NB4 (cell line): ENCODE measurements around the gene REELD1.

Experiments used
- DNase-seq: peaks from one replicate; pipeline ENCODE4 v3.0.0; 2010; ENCODE audit warnings: low read depth
- H3K4me3 ChIP-seq: one replicate; pipeline ENCODE4 v1.5.1; 2011; ENCODE audit warnings: mild to moderate bottlenecking, low read depth, low read length, moderate library complexity
- CTCF ChIP-seq: IDR thresholded peaks from one replicate; pipeline ENCODE4 v1.5.1; 2012; ENCODE audit warnings: low read depth, low read length
- MYC ChIP-seq: IDR thresholded peaks from 2 replicates; pipeline ENCODE4 v1.6.1; 2011; ENCODE audit warnings: low read depth, low read length
- POLR2A ChIP-seq: IDR thresholded peaks from 2 replicates; pipeline ENCODE4 v1.6.1; 2011; ENCODE audit warnings: mild to moderate bottlenecking; ENCODE audit not compliant: insufficient read length; ENCODE audit errors: extremely low read depth
- TF ChIP-seq, protein P1 (sequence below): IDR thresholded peaks from 2 replicates; pipeline ENCODE4 v1.6.1; 2011; ENCODE audit warnings: low read depth, low read length

The REELD1 gene

DNA sequence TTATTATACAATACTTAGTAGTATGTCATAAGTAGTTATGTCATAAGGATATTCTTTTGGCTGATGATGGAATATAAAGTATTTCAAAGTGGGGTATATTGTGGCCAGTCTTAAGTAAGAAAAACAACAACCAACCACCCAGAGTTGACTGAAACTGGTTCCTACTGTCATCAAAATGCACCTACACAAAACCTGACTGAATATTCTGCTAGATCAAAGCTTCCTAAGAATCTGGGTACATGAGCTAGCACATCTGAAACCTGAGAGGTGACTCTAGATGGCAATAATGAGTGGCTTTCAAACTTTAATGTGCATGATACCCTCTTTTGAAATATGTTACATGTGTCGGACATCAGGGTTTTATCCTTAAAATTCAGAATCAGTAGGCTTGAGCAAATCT lies 60.4 kb downstream of the REELD1 start:
- no peak for DNase-seq
- H3K4me3 ChIP-seq = no peak overlapping the region
- TF ChIP-seq, protein P1, sequence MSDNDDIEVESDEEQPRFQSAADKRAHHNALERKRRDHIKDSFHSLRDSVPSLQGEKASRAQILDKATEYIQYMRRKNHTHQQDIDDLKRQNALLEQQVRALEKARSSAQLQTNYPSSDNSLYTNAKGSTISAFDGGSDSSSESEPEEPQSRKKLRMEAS = no peak
- TF ChIP-seq MYC (no peak), POLR2A (no peak), CTCF (no peak)

GRCh38 chr4:146275370-146275769 lies 61.0 kb downstream of the REELD1 start:
- no peak for DNase-seq
- no peak overlapping the region for H3K4me3 ChIP-seq
- TF ChIP-seq POLR2A (no peak), MYC (no peak), CTCF (no peak)
- TF ChIP-seq, protein P1 = no peak

DNA sequence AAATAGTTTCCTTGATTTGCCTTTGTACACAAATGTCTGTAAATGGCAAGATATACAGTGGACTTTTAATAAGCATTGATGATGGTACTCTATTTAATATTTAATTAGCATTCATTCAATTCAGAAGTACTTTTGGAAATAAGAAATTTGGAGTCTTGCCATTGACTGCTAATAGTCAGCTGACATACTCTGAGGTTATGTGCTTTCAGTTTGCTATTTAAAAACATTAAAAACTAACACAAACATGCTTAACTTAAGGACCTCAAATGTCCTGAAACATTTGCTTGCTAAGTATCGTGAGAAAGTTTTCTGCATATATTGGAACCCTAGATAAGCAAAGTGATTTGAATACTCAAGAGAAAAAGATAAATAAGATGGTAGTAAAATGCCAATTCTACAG lies 64.6 kb downstream of the REELD1 start:
- H3K4me3 ChIP-seq = no peak overlapping the region
- DNase-seq = no peak
- TF ChIP-seq, protein P1 = no peak
- TF ChIP-seq CTCF = no peak
- TF ChIP-seq MYC = no peak
- no peak for TF ChIP-seq POLR2A
